ENCODE measurements around the gene ATXN2. TPM values are rescaled to one million over a fixed set of nuclear protein-coding genes. Genes with fewer than 3 reads are reported as not detected.

ATXN2 gene
- total RNA-seq, 1 experiment from 2014 or later = 78.5 TPM

- ChIA-PET CTCF (no interaction called here), POLR2A (no interaction called here)
- no TSS peak for BruUV-seq (replicated peaks)
- Histone ChIP-seq H3K4me1 (no peaks in the 10 kb centered on the region), H3K4me3 (ENCODE audit: low read depth, low read length) (no peak overlapping the region), H3K27me3 (replicated peaks; ENCODE audit: control insufficient read depth, insufficient read depth, low read length) (no peaks in the 10 kb centered on the region), H3K9me3 (no peaks in the 10 kb centered on the region), H3K36me3 (ENCODE audit: control insufficient read depth, insufficient read depth, low read length) (no peaks in the 10 kb centered on the region)
- Mint-ChIP-seq H3K9me3 (ENCODE audit: unreplicated experiment) (no peaks in the 10 kb centered on the region), H3K27ac (ENCODE audit: unreplicated experiment) (no peak overlapping the region), H3K27me3 (ENCODE audit: insufficient read depth, unreplicated experiment) (no peaks in the 10 kb centered on the region), H3K36me3 (ENCODE audit: insufficient read depth, unreplicated experiment) (peaks cover 25% of the 10 kb centered on the region), H3K4me1 (ENCODE audit: low read depth, unreplicated experiment) (peaks cover 21% of the 10 kb centered on the region), H3K4me3 (ENCODE audit: unreplicated experiment) (no peak overlapping the region)
- DNase-seq = no peak
- no peak for TF ChIP-seq CTCF (IDR thresholded peaks at IDR 0.05; ENCODE audit: insufficient read depth in 1 of 2, low read depth in 1 of 2, low read length in 1 of 2, severe bottlenecking in 1 of 2, unreplicated experiment in 1 of 2)
- intact Hi-C loops (cut with micrococcal nuclease; ENCODE audit: unreplicated experiment) = no loop called here
Measured at GRCh38 chr12:111429828-111430432, 169.2 kb downstream of the ATXN2 start.

- Mint-ChIP-seq H3K36me3 (ENCODE audit: insufficient read depth, unreplicated experiment) (peaks cover 19% of the 10 kb centered on the region), H3K27me3 (ENCODE audit: insufficient read depth, unreplicated experiment) (no peaks in the 10 kb centered on the region), H3K9me3 (ENCODE audit: unreplicated experiment) (no peaks in the 10 kb centered on the region), H3K27ac (ENCODE audit: unreplicated experiment) (no peak overlapping the region), H3K4me3 (ENCODE audit: unreplicated experiment) (no peak overlapping the region), H3K4me1 (ENCODE audit: low read depth, unreplicated experiment) (peaks cover 24% of the 10 kb centered on the region)
- ChIA-PET CTCF (no interaction called here), POLR2A (no interaction called here)
- intact Hi-C loops (cut with micrococcal nuclease; ENCODE audit: unreplicated experiment) = no loop called here
- no peak for TF ChIP-seq CTCF (IDR thresholded peaks at IDR 0.05; ENCODE audit: insufficient read depth in 1 of 2, low read depth in 1 of 2, low read length in 1 of 2, severe bottlenecking in 1 of 2, unreplicated experiment in 1 of 2)
- BruUV-seq (replicated peaks) = no TSS peak
- H3K9me3 ChIP-seq = no peaks in the 10 kb centered on the region
- no peak for DNase-seq
- H3K4me3 ChIP-seq (ENCODE audit: low read depth, low read length) = no peak overlapping the region
- H3K36me3 ChIP-seq (ENCODE audit: control insufficient read depth, insufficient read depth, low read length) = no peaks in the 10 kb centered on the region
- H3K4me1 ChIP-seq = no peaks in the 10 kb centered on the region
- H3K27me3 ChIP-seq (replicated peaks; ENCODE audit: control insufficient read depth, insufficient read depth, low read length) = no peaks in the 10 kb centered on the region
Measured at GRCh38 chr12:111428728-111429175, 170.4 kb downstream of the ATXN2 start.

GRCh38 chr12:111428081-111428727 lies 170.9 kb downstream of the ATXN2 start:
- H3K4me1 ChIP-seq = no peaks in the 10 kb centered on the region
- ChIA-PET POLR2A (no interaction called here), CTCF (no interaction called here)
- TF ChIP-seq CTCF (IDR thresholded peaks at IDR 0.05; ENCODE audit: insufficient read depth in 1 of 2, low read depth in 1 of 2, low read length in 1 of 2, severe bottlenecking in 1 of 2, unreplicated experiment in 1 of 2) = no peak
- intact Hi-C loops (cut with micrococcal nuclease; ENCODE audit: unreplicated experiment) = no loop called here
- no peak overlapping the region for H3K4me3 ChIP-seq (ENCODE audit: low read depth, low read length)
- no peak overlapping the region for H3K4me3 Mint-ChIP-seq (ENCODE audit: unreplicated experiment)
- H3K36me3 Mint-ChIP-seq (ENCODE audit: insufficient read depth, unreplicated experiment) = peaks cover 19% of the 10 kb centered on the region
- no peaks in the 10 kb centered on the region for H3K9me3 Mint-ChIP-seq (ENCODE audit: unreplicated experiment)
- no peak overlapping the region for H3K27ac Mint-ChIP-seq (ENCODE audit: unreplicated experiment)
- H3K36me3 ChIP-seq (ENCODE audit: control insufficient read depth, insufficient read depth, low read length) = no peaks in the 10 kb centered on the region
- no peak for DNase-seq
- H3K27me3 Mint-ChIP-seq (ENCODE audit: insufficient read depth, unreplicated experiment) = no peaks in the 10 kb centered on the region
- no peaks in the 10 kb centered on the region for H3K27me3 ChIP-seq (replicated peaks; ENCODE audit: control insufficient read depth, insufficient read depth, low read length)
- no TSS peak for BruUV-seq (replicated peaks)
- H3K4me1 Mint-ChIP-seq (ENCODE audit: low read depth, unreplicated experiment) = peaks cover 24% of the 10 kb centered on the region
- H3K9me3 ChIP-seq = no peaks in the 10 kb centered on the region
